C1 segment of cervical spinal cord (tissue), 14 donors: ENCODE measurements around the gene KCNA5.

Experiments
- DNase-seq, 14 donors: peaks; one replicate each; lab custom pipeline; 2025; lab: John Stamatoyannopoulos, UW

The KCNA5 gene

GRCh38 chr12:5043589-5044419, at the start of gene KCNA5:
KCNA5 (plus strand) TSS chr12:5043879; CDS start chr12:5044148, 269 bp downstream.
- peak in 7 of 14 donors; percentile 20 to 71 (median 54) for DNase-seq

GRCh38 chr12:4994622-4995021, 49.1 kb upstream of the KCNA5 start:
- DNase-seq, result no peak

- no peak for DNase-seq
Observed at GRCh38 chr12:4996714-4997113, 47.0 kb upstream of the KCNA5 start.

- DNase-seq, result peak in 2 of 14 donors; percentile 18 to 56
Observed at GRCh38 chr12:4997939-4998338, 45.7 kb upstream of the KCNA5 start.

GRCh38 chr12:5000204-5000603, 43.5 kb upstream of the KCNA5 start:
- peak in 1 of 14 donors; percentile 6 for DNase-seq

GRCh38 chr12:5000658-5001385, 42.9 kb upstream of the KCNA5 start:
- DNase-seq, result no peak

- DNase-seq, result peak in 10 of 14 donors; percentile 12 to 69 (median 48)
Observed at GRCh38 chr12:5003025-5003666, 40.5 kb upstream of the KCNA5 start.

GRCh38 chr12:5008661-5009060, 35.0 kb upstream of the KCNA5 start:
- DNase-seq, result no peak

GRCh38 chr12:5010151-5010550, 33.5 kb upstream of the KCNA5 start:
- no peak for DNase-seq

- peak in 6 of 14 donors; percentile 12 to 34 (median 19) for DNase-seq
Observed at GRCh38 chr12:5012337-5012736, 31.3 kb upstream of the KCNA5 start.

GRCh38 chr12:5013266-5013730, 30.4 kb upstream of the KCNA5 start:
- DNase-seq, result peak in 6 of 14 donors; percentile 15 to 72 (median 29)

- no peak for DNase-seq
Observed at GRCh38 chr12:5014269-5014668, 29.4 kb upstream of the KCNA5 start.

- no peak for DNase-seq
Observed at GRCh38 chr12:5015711-5016492, 27.8 kb upstream of the KCNA5 start.

GRCh38 chr12:5016526-5016925, 27.2 kb upstream of the KCNA5 start:
- no peak for DNase-seq

GRCh38 chr12:5017638-5018348, 25.9 kb upstream of the KCNA5 start:
- no peak for DNase-seq

GRCh38 chr12:5018677-5019076, 25.0 kb upstream of the KCNA5 start:
- DNase-seq, result no peak

- no peak for DNase-seq
Observed at GRCh38 chr12:5022025-5022424, 21.7 kb upstream of the KCNA5 start.

GRCh38 chr12:5022465-5023061, 21.1 kb upstream of the KCNA5 start:
- peak in 5 of 14 donors; percentile 19 to 48 (median 25) for DNase-seq

GRCh38 chr12:5023842-5024241, 19.8 kb upstream of the KCNA5 start:
- no peak for DNase-seq

- no peak for DNase-seq
Observed at GRCh38 chr12:5026342-5026938, 17.2 kb upstream of the KCNA5 start.
